GM23338 (cell line): ENCODE data around the gene AGBL4. TPM values are rescaled to one million over a fixed set of nuclear protein-coding genes. Genes with fewer than 3 reads are reported as not detected.

Source experiments
- ATAC-seq: fragments of 200-7000 bp; cut with Tn5 transposase; 3 replicates; pipeline ENCODE4 v1.9.1; 2020
- DNase-seq: peaks from one replicate; pipeline ENCODE4 v3.0.0-alpha.2; 2015; ENCODE audit warnings: low spot score
- H2AFZ ChIP-seq: fragments of 200-600 bp; sonication (generic); 2 replicates; pipeline ENCODE4 v1.8.0; 2016; ENCODE audit warnings: antibody characterized with exemption, mild to moderate bottlenecking, moderate library complexity
- H3F3A ChIP-seq: fragments of 200-600 bp; sonication (generic); replicated peaks from 2 replicates; pipeline ENCODE4 v1.8.0; 2017; ENCODE audit warnings: antibody characterized with exemption, mixed run types, low read depth
- H3K27ac ChIP-seq: fragments of 200-600 bp; sonication (generic); 2 replicates; pipeline ENCODE4 v1.6.1; 2016; ENCODE audit warnings: low read depth
- H3K27me3 ChIP-seq: fragments of 200-600 bp; sonication (generic); 2 replicates; pipeline ENCODE4 v1.8.0; 2016; ENCODE audit warnings: mild to moderate bottlenecking, mixed run types, moderate library complexity; ENCODE audit not compliant: insufficient read depth
- H3K36me3 ChIP-seq: fragments of 200-600 bp; sonication (generic); 2 replicates; pipeline ENCODE4 v1.8.0; 2016; ENCODE audit warnings: mild to moderate bottlenecking; ENCODE audit not compliant: insufficient read depth
- H3K4me1 ChIP-seq: fragments of 200-600 bp; sonication (generic); 2 replicates; pipeline ENCODE4 v1.8.0; 2016; ENCODE audit warnings: mild to moderate bottlenecking, moderate library complexity; ENCODE audit not compliant: insufficient read depth
- H3K4me2 ChIP-seq: fragments of 200-600 bp; sonication (generic); 2 replicates; pipeline ENCODE4 v1.7.1; 2017; ENCODE audit warnings: mixed run types
- H3K4me3 ChIP-seq: fragments of 200-600 bp; sonication (generic); 2 replicates; pipeline ENCODE4 v1.6.1; 2016; ENCODE audit warnings: mixed run types
- H3K79me2 ChIP-seq: fragments of 200-600 bp; sonication (generic); replicated peaks from 2 replicates; pipeline ENCODE4 v1.8.0; 2017; ENCODE audit warnings: mild to moderate bottlenecking; ENCODE audit not compliant: insufficient read depth
- H3K9me2 ChIP-seq: fragments of 200-600 bp; sonication (generic); 2 replicates; pipeline ENCODE4 v1.8.0; 2017; ENCODE audit not compliant: insufficient read depth
- H4K20me1 ChIP-seq: fragments of 200-600 bp; sonication (generic); replicated peaks from 2 replicates; pipeline ENCODE4 v1.8.0; 2017; ENCODE audit warnings: mild to moderate bottlenecking; ENCODE audit not compliant: insufficient read depth
- H3K27ac Mint-ChIP-seq: 2 replicates; pipeline ENCODE4 v1.8.0; 2020; ENCODE audit warnings: inconsistent platforms, mild to moderate bottlenecking, moderate library complexity, mixed read lengths
- H3K27me3 Mint-ChIP-seq: 3 replicates; pipeline ENCODE4 v1.8.0; 2022; ENCODE audit warnings: low read depth, mild to moderate bottlenecking, moderate library complexity, mixed read lengths, inconsistent platforms; ENCODE audit not compliant: insufficient read depth, poor library complexity
- H3K36me3 Mint-ChIP-seq: 3 replicates; pipeline ENCODE4 v1.8.0; 2021; ENCODE audit warnings: low read depth, mild to moderate bottlenecking, inconsistent platforms, moderate library complexity, mixed read lengths
- H3K4me1 Mint-ChIP-seq: 3 replicates; pipeline ENCODE4 v1.8.0; 2020; ENCODE audit warnings: mild to moderate bottlenecking, inconsistent platforms, mixed read lengths
- H3K4me3 Mint-ChIP-seq: 3 replicates; pipeline ENCODE4 v1.8.0; 2021; ENCODE audit warnings: moderate library complexity, mild to moderate bottlenecking, inconsistent platforms, mixed read lengths
- H3K9me3 Mint-ChIP-seq: 3 replicates; pipeline ENCODE4 v1.8.0; 2020; ENCODE audit warnings: moderate library complexity, mild to moderate bottlenecking, inconsistent platforms, mixed read lengths
- CREB1 ChIP-seq: fragments of 250-450 bp; sonication (Bioruptor Pico); IDR thresholded peaks from 2 replicates; pipeline ENCODE4 v1.5.0; 2020; ENCODE audit warnings: low read depth, mild to moderate bottlenecking, moderate library complexity
- EZH2 ChIP-seq: fragments of 200-600 bp; sonication (generic); IDR thresholded peaks from one replicate; pipeline ENCODE4 v1.8.0; 2017; ENCODE audit warnings: antibody characterized with exemption, mild to moderate bottlenecking, low read depth; ENCODE audit not compliant: unreplicated experiment
- EZH2phosphoT487 ChIP-seq: fragments of 200-600 bp; sonication (generic); IDR thresholded peaks from one replicate; pipeline ENCODE4 v1.8.1; 2018; ENCODE audit warnings: antibody characterized with exemption; ENCODE audit not compliant: unreplicated experiment
- JUNB ChIP-seq: IDR thresholded peaks from one replicate; pipeline ENCODE4 v1.6.1; 2016; ENCODE audit warnings: antibody characterized with exemption; ENCODE audit not compliant: unreplicated experiment
- NANOG ChIP-seq: IDR thresholded peaks from 2 replicates; pipeline ENCODE4 v1.6.1; 2016; ENCODE audit warnings: antibody characterized with exemption, borderline replicate concordance
- POLR2AphosphoS5 ChIP-seq: IDR thresholded peaks from 2 replicates; pipeline ENCODE4 v1.6.1; 2016; ENCODE audit warnings: antibody characterized with exemption, low read depth
- STAT1 ChIP-seq: IDR thresholded peaks from one replicate; pipeline ENCODE4 v1.6.1; 2016; ENCODE audit warnings: antibody characterized with exemption; ENCODE audit not compliant: unreplicated experiment
- ZNF114 ChIP-seq: fragments of 250-450 bp; sonication (Bioruptor Pico); IDR thresholded peaks from 2 replicates; pipeline ENCODE4 v1.5.0; 2020; ENCODE audit warnings: mild to moderate bottlenecking, moderate library complexity
- polyA plus RNA-seq: library from polyadenylated mRNA; unstranded; fragments of >200 nt; fragmentation: Nextera tagmentation; extraction: Ambion mirVana; gene quantifications from 2 replicates; pipeline ENCODE4 v1.2.1, GENCODE V29; 2016
- total RNA-seq: library from RNA; depleted of rRNA; stranded (reverse); fragments of >200 nt; shearing (Covaris generic); gene quantifications from 2 replicates; pipeline ENCODE4 v1.2.3, GENCODE V29; 2014
- TF ChIP-seq, protein P1 (sequence below): fragments of 250-450 bp; sonication (Bioruptor Pico); IDR thresholded peaks from 2 replicates; pipeline ENCODE4 v1.5.0; 2020; ENCODE audit warnings: mild to moderate bottlenecking, moderate library complexity
- TF ChIP-seq, protein P2 (sequence below): IDR thresholded peaks from one replicate; pipeline ENCODE4 v1.6.1; 2018; ENCODE audit warnings: antibody characterized with exemption; ENCODE audit not compliant: unreplicated experiment

AGBL4 gene
- total and polyA plus RNA-seq, 2 experiments from 2014 or later: 0.91 to 1.5 TPM

DNA sequence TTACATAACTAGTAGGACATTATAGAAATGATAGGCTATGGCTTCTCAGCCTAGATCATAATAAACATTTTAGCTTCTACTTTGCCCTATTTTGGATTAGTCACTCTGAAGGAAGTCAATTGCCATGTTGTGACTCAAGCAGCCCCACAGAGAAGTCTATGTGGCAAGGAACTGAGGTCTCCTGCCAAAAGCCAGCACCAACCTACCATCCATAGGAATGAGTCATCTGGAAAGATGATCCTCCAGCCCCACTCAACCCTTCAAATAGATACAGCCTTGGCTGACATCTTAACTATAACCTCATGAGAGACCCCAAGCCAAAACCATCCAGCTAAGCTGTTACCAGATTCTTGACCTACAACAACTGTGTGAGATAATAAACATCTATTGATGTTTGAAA is 1170.7 kb downstream of the AGBL4 start (continued):
- TF ChIP-seq, protein P1, sequence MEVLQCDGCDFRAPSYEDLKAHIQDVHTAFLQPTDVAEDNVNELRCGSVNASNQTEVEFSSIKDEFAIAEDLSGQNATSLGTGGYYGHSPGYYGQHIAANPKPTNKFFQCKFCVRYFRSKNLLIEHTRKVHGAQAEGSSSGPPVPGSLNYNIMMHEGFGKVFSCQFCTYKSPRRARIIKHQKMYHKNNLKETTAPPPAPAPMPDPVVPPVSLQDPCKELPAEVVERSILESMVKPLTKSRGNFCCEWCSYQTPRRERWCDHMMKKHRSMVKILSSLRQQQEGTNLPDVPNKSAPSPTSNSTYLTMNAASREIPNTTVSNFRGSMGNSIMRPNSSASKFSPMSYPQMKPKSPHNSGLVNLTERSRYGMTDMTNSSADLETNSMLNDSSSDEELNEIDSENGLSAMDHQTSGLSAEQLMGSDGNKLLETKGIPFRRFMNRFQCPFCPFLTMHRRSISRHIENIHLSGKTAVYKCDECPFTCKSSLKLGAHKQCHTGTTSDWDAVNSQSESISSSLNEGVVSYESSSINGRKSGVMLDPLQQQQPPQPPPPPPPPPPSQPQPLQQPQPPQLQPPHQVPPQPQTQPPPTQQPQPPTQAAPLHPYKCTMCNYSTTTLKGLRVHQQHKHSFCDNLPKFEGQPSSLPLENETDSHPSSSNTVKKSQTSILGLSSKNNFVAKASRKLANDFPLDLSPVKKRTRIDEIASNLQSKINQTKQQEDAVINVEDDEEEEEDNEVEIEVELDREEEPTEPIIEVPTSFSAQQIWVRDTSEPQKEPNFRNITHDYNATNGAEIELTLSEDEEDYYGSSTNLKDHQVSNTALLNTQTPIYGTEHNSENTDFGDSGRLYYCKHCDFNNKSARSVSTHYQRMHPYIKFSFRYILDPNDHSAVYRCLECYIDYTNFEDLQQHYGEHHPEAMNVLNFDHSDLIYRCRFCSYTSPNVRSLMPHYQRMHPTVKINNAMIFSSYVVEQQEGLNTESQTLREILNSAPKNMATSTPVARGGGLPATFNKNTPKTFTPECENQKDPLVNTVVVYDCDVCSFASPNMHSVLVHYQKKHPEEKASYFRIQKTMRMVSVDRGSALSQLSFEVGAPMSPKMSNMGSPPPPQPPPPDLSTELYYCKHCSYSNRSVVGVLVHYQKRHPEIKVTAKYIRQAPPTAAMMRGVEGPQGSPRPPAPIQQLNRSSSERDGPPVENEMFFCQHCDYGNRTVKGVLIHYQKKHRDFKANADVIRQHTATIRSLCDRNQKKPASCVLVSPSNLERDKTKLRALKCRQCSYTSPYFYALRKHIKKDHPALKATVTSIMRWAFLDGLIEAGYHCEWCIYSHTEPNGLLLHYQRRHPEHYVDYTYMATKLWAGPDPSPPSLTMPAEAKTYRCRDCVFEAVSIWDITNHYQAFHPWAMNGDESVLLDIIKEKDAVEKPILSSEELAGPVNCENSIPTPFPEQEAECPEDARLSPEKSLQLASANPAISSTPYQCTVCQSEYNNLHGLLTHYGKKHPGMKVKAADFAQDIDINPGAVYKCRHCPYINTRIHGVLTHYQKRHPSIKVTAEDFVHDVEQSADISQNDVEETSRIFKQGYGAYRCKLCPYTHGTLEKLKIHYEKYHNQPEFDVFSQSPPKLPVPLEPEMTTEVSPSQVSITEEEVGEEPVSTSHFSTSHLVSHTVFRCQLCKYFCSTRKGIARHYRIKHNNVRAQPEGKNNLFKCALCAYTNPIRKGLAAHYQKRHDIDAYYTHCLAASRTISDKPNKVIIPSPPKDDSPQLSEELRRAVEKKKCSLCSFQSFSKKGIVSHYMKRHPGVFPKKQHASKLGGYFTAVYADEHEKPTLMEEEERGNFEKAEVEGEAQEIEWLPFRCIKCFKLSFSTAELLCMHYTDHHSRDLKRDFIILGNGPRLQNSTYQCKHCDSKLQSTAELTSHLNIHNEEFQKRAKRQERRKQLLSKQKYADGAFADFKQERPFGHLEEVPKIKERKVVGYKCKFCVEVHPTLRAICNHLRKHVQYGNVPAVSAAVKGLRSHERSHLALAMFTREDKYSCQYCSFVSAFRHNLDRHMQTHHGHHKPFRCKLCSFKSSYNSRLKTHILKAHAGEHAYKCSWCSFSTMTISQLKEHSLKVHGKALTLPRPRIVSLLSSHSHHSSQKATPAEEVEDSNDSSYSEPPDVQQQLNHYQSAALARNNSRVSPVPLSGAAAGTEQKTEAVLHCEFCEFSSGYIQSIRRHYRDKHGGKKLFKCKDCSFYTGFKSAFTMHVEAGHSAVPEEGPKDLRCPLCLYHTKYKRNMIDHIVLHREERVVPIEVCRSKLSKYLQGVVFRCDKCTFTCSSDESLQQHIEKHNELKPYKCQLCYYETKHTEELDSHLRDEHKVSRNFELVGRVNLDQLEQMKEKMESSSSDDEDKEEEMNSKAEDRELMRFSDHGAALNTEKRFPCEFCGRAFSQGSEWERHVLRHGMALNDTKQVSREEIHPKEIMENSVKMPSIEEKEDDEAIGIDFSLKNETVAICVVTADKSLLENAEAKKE (CRISPR knock-in tag): no peak
- TF ChIP-seq POLR2AphosphoS5 (no peak), JUNB (no peak), NANOG (no peak), EZH2phosphoT487 (no peak)

DNA sequence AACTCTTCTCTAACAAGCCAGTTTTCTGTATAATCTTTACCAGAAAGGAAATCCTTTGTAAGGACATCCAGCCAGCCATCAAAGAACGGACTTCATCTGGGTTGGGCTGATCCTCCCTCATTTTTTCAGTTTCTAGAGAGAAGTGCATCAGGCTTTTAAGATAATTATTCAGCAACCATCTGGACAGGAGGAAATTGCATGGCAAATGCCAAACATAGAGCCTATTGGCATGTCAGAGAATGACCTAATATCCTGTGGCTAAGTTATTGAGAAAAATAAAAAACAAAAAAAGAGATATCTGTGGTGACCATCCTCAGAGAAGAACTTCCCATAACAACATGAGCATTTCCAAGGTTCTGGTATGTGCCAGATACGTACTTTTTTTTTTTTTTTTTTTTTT is 1172.1 kb downstream of the AGBL4 start:
- Mint-ChIP-seq H3K27ac (no peak overlapping the region), H3K9me3 (no peaks in the 10 kb centered on the region), H3K4me3 (no peak overlapping the region), H3K36me3 (no peaks in the 10 kb centered on the region), H3K27me3 (no peaks in the 10 kb centered on the region), H3K4me1 (peaks cover 11% of the 10 kb centered on the region; the same call in 2 of the 3 replicates)
- no peak overlapping the region for H2AFZ ChIP-seq
- H4K20me1 ChIP-seq: no peaks in the 10 kb centered on the region
- no peaks in the 10 kb centered on the region for H3K79me2 ChIP-seq
- no peak overlapping the region for H3K4me2 ChIP-seq
- no peaks in the 10 kb centered on the region for H3K36me3 ChIP-seq
- no peaks in the 10 kb centered on the region for H3K27me3 ChIP-seq
- H3F3A ChIP-seq: no peaks in the 10 kb centered on the region
- DNase-seq (no peak), ATAC-seq (no peak)
- peaks cover 4% of the 10 kb centered on the region; the same call in 1 of the 2 replicates for H3K4me1 ChIP-seq
- no peak overlapping the region for H3K27ac ChIP-seq
- H3K9me2 ChIP-seq: no peaks in the 10 kb centered on the region; the same call in 1 of the 2 replicates
- no peak overlapping the region for H3K4me3 ChIP-seq
- TF ChIP-seq CREB1 (CRISPR knock-in tag): no peak
- TF ChIP-seq ZNF114: no peak
- TF ChIP-seq, protein P2, sequence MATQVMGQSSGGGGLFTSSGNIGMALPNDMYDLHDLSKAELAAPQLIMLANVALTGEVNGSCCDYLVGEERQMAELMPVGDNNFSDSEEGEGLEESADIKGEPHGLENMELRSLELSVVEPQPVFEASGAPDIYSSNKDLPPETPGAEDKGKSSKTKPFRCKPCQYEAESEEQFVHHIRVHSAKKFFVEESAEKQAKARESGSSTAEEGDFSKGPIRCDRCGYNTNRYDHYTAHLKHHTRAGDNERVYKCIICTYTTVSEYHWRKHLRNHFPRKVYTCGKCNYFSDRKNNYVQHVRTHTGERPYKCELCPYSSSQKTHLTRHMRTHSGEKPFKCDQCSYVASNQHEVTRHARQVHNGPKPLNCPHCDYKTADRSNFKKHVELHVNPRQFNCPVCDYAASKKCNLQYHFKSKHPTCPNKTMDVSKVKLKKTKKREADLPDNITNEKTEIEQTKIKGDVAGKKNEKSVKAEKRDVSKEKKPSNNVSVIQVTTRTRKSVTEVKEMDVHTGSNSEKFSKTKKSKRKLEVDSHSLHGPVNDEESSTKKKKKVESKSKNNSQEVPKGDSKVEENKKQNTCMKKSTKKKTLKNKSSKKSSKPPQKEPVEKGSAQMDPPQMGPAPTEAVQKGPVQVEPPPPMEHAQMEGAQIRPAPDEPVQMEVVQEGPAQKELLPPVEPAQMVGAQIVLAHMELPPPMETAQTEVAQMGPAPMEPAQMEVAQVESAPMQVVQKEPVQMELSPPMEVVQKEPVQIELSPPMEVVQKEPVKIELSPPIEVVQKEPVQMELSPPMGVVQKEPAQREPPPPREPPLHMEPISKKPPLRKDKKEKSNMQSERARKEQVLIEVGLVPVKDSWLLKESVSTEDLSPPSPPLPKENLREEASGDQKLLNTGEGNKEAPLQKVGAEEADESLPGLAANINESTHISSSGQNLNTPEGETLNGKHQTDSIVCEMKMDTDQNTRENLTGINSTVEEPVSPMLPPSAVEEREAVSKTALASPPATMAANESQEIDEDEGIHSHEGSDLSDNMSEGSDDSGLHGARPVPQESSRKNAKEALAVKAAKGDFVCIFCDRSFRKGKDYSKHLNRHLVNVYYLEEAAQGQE: no peak
- no peak for TF ChIP-seq EZH2phosphoT487
- no peak for TF ChIP-seq POLR2AphosphoS5
- no peak for TF ChIP-seq EZH2
- no peak for TF ChIP-seq STAT1
